Testis (tissue), 3 donors: ENCODE measurements around the gene GAD2. TPM values are rescaled to one million over a fixed set of nuclear protein-coding genes. Genes with fewer than 3 reads are reported as not detected.

Experiments
- DNase-seq: peaks from one replicate; pipeline ENCODE4 v3.0.0-alpha.2; 2019
- H3K27ac ChIP-seq, 2 donors: fragments of 200-600 bp; sonication (generic); one replicate each; pipeline ENCODE4 v1.5.1; 2019
- H3K27me3 ChIP-seq: fragments of 200-600 bp; sonication (generic); one replicate; pipeline ENCODE4 v1.5.1; 2019
- H3K36me3 ChIP-seq: fragments of 200-600 bp; sonication (generic); one replicate; pipeline ENCODE4 v1.5.1; 2017; ENCODE audit warnings: low read depth; ENCODE audit errors: missing control alignments
- H3K4me1 ChIP-seq: fragments of 200-600 bp; sonication (generic); one replicate; pipeline ENCODE4 v1.5.1; 2019
- H3K4me3 ChIP-seq, 2 donors: fragments of 200-600 bp; sonication (generic); one replicate each; pipeline ENCODE4 v1.5.1; 2017 to 2019
- H3K9me3 ChIP-seq: fragments of 200-600 bp; sonication (generic); one replicate; pipeline ENCODE4 v1.5.1; 2017
- CTCF ChIP-seq, 3 experiments: fragments of 450-650 bp in 2 of 3; fragments of 200-600 bp in 1 of 3; sonication (generic) in 1 of 3; IDR thresholded peaks; one replicate each; pipeline ENCODE4 v1.5.1; 2016 to 2019; ENCODE audit warnings: antibody characterized with exemption in 3 of 3, mild to moderate bottlenecking in 2 of 3, moderate library complexity in 1 of 3
- POLR2A ChIP-seq: fragments of 450-650 bp; IDR thresholded peaks from one replicate; pipeline ENCODE4 v1.6.1; 2017; ENCODE audit warnings: antibody characterized with exemption, mild to moderate bottlenecking, moderate library complexity
- WGBS, 2 donors: methylation state at CpG; one replicate each; pipeline ENCODE4 v1.1.5; 2018; 5-methylcytosine and 5-hydroxymethylcytosine counted together
- intact Hi-C: fragments of 100-400 bp; cut with DNase I; formaldehyde crosslinking; loops from one replicate; pipeline ENCODE4 v1.15.1; 2023; ENCODE audit warnings: low total_unique reads
- polyA plus RNA-seq: library from polyadenylated mRNA; stranded (reverse); fragments of 350-450 nt; fragmentation: Illumina TruSeq; extraction: RNeasy Lipid Tissue Mini Kit (QIAGEN cat#74804); gene quantifications from one replicate; pipeline ENCODE4 v1.2.3, GENCODE V29; 2014; ENCODE audit warnings: low read depth, low replicate concordance; ENCODE audit not compliant: insufficient read depth
- total RNA-seq, 2 donors: library from RNA; depleted of rRNA; stranded (reverse); fragments of >200 nt; gene quantifications; one replicate each; pipeline ENCODE4 v1.2.3, GENCODE V29; 2016

GAD2 gene
- total and polyA plus RNA-seq, 3 donors from 2014 or later = 0.66 to 2.2 (median 1.0) TPM

GRCh38 chr10:26194275-26194674 lies 22.3 kb upstream of the GAD2 start:
- Histone ChIP-seq H3K27me3 (no peaks in the 10 kb centered on the region), H3K27ac (no peak overlapping the region), H3K9me3 (no peaks in the 10 kb centered on the region), H3K4me1 (no peaks in the 10 kb centered on the region), H3K36me3 (no peaks in the 10 kb centered on the region), H3K4me3 (no peak overlapping the region)
- WGBS, 2 donors = 75 to 80% methylated on average over 5 of the region's 5 CpGs
- TF ChIP-seq CTCF (IDR thresholded peaks at IDR 0.05) (no peak), POLR2A (no peak)
- intact Hi-C loops = no loop called here
- DNase-seq = no peak

GRCh38 chr10:26197248-26197647 lies 19.3 kb upstream of the GAD2 start:
- no peaks in the 10 kb centered on the region for H3K27me3 ChIP-seq
- no peaks in the 10 kb centered on the region for H3K9me3 ChIP-seq
- no peak overlapping the region for H3K27ac ChIP-seq
- TF ChIP-seq CTCF (IDR thresholded peaks at IDR 0.05) (no peak), POLR2A (no peak)
- no peak overlapping the region for H3K4me3 ChIP-seq
- WGBS, 2 donors = 75 to 96% methylated on average over 2 of the region's 2 CpGs
- H3K4me1 ChIP-seq = no peaks in the 10 kb centered on the region
- intact Hi-C loops = no loop called here
- no peaks in the 10 kb centered on the region for H3K36me3 ChIP-seq
- DNase-seq = no peak

GRCh38 chr10:26198119-26198518 lies 18.5 kb upstream of the GAD2 start:
- intact Hi-C loops = no loop called here
- H3K4me1 ChIP-seq = no peaks in the 10 kb centered on the region
- no peak overlapping the region for H3K27ac ChIP-seq
- H3K36me3 ChIP-seq = no peaks in the 10 kb centered on the region
- no peaks in the 10 kb centered on the region for H3K27me3 ChIP-seq
- no peak for DNase-seq
- H3K4me3 ChIP-seq = no peak overlapping the region
- TF ChIP-seq POLR2A = no peak
- no peak for TF ChIP-seq CTCF (IDR thresholded peaks at IDR 0.05)
- no peaks in the 10 kb centered on the region for H3K9me3 ChIP-seq
- WGBS, 2 donors = 90 to 91% methylated on average over 9 of the region's 9 CpGs

GRCh38 chr10:26199841-26200240 lies 16.7 kb upstream of the GAD2 start:
- H3K27ac ChIP-seq = no peak overlapping the region
- no peaks in the 10 kb centered on the region for H3K9me3 ChIP-seq
- intact Hi-C loops = no loop called here
- H3K36me3 ChIP-seq = no peaks in the 10 kb centered on the region
- H3K4me3 ChIP-seq = no peak overlapping the region
- DNase-seq = no peak
- no peaks in the 10 kb centered on the region for H3K4me1 ChIP-seq
- 70 to 73% methylated on average over 4 of the region's 4 CpGs for WGBS, 2 donors
- TF ChIP-seq CTCF (IDR thresholded peaks at IDR 0.05) (no peak), POLR2A (no peak)
- H3K27me3 ChIP-seq = no peaks in the 10 kb centered on the region

GRCh38 chr10:26205223-26205622 lies 11.4 kb upstream of the GAD2 start:
- no peaks in the 10 kb centered on the region for H3K27me3 ChIP-seq
- no peak overlapping the region for H3K27ac ChIP-seq
- no peaks in the 10 kb centered on the region for H3K4me1 ChIP-seq
- H3K4me3 ChIP-seq = no peak overlapping the region
- H3K36me3 ChIP-seq = no peaks in the 10 kb centered on the region
- 49 to 60% methylated on average over 2 of the region's 2 CpGs for WGBS, 2 donors
- no peaks in the 10 kb centered on the region for H3K9me3 ChIP-seq
- intact Hi-C loops = no loop called here
- no peak for DNase-seq
- TF ChIP-seq CTCF (IDR thresholded peaks at IDR 0.05) (no peak), POLR2A (no peak)
